Vagina (tissue), 2 donors: Measurements from ENCODE around the gene COL24A1. TPM values are rescaled to one million over a fixed set of nuclear protein-coding genes. Genes with fewer than 3 reads are reported as not detected.

Experiments used
- DNase-seq, 2 donors: peaks; one replicate each; pipeline ENCODE4 v3.0.0-alpha.2; 2017; ENCODE audit errors: extremely low spot score in 2 of 2
- H3K27ac ChIP-seq: fragments of 200-600 bp; sonication (generic); one replicate; pipeline ENCODE4 v1.5.1; 2019
- H3K27me3 ChIP-seq: fragments of 200-600 bp; sonication (generic); one replicate; pipeline ENCODE4 v1.5.1; 2019
- H3K36me3 ChIP-seq, 2 donors: fragments of 200-600 bp; sonication (generic); one replicate each; pipeline ENCODE4 v1.5.1; 2017 to 2019
- H3K4me1 ChIP-seq: fragments of 200-600 bp; sonication (generic); one replicate; pipeline ENCODE4 v1.5.1; 2019
- H3K4me3 ChIP-seq, 2 donors: fragments of 200-600 bp; sonication (generic); 1 replicate in 1 of 2; 2 replicates in 1 of 2; pipeline ENCODE4 v1.5.1; 2016 to 2019
- H3K9me3 ChIP-seq: fragments of 200-600 bp; sonication (generic); one replicate; pipeline ENCODE4 v1.5.1; 2019
- CTCF ChIP-seq, 3 experiments: fragments of 450-650 bp in 2 of 3; fragments of 200-600 bp in 1 of 3; sonication (generic) in 1 of 3; IDR thresholded peaks; one replicate each; pipeline ENCODE4 v1.5.1; 2017 to 2019; ENCODE audit warnings: antibody characterized with exemption in 3 of 3, mild to moderate bottlenecking in 2 of 3, moderate library complexity in 2 of 3
- POLR2A ChIP-seq, 2 donors: fragments of 450-650 bp; IDR thresholded peaks; one replicate each; pipeline ENCODE4 v1.6.1; 2017; ENCODE audit warnings: antibody characterized with exemption in 2 of 2, mild to moderate bottlenecking in 2 of 2, moderate library complexity in 2 of 2
- POLR2AphosphoS5 ChIP-seq, 2 donors: sonication (generic); formaldehyde crosslinking; IDR thresholded peaks; one replicate each; pipeline ENCODE4 v1.9.0; 2017; ENCODE audit warnings: antibody characterized with exemption in 2 of 2, mild to moderate bottlenecking in 2 of 2, low read depth in 1 of 2; ENCODE audit not compliant: insufficient read depth in 1 of 2
- intact Hi-C: fragments of 100-400 bp; cut with DNase I; formaldehyde crosslinking; loops from one replicate; pipeline ENCODE4 v1.15.1; 2023
- total RNA-seq: library from RNA; depleted of rRNA; stranded (reverse); fragments of >200 nt; gene quantifications from one replicate; pipeline ENCODE4 v1.2.3, GENCODE V29; 2016

The COL24A1 gene
- total RNA-seq, 1 donor from 2014 or later, result 0.98 TPM

DNA sequence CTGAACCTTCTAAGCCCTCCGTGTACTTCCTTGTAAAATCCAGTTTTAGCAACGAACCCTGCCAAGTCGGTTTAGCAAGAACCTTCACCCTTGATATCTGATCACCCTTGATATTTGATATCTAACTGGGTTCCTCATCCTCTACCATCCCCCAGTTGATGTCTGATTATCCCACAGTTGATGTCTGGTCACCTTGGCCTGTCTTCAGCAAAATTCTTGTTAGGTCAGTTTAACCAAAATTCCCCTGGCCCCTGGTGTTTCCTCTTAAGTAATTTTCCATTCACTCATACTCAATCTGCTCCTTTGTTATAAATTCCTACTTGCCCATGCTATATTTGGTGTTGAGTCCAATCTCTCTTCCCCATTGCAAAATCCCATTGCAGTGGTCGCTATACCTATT is 333.9 kb downstream of the COL24A1 start:
- no peak overlapping the region for H3K27ac ChIP-seq
- H3K9me3 ChIP-seq, result no peaks in the 10 kb centered on the region
- no peaks in the 10 kb centered on the region for H3K4me1 ChIP-seq
- no peaks in the 10 kb centered on the region for H3K36me3 ChIP-seq
- no peak for DNase-seq
- no peaks in the 10 kb centered on the region for H3K27me3 ChIP-seq
- TF ChIP-seq POLR2AphosphoS5 (IDR thresholded peaks at IDR 0.05; ENCODE audit: insufficient read depth in 1 of 2, low read depth in 1 of 2) (no peak), CTCF (IDR thresholded peaks at IDR 0.05) (no peak), POLR2A (IDR thresholded peaks at IDR 0.05) (no peak)
- intact Hi-C loops, result no loop called here
- no peak overlapping the region for H3K4me3 ChIP-seq

- Histone ChIP-seq H3K9me3 (no peaks in the 10 kb centered on the region), H3K4me1 (no peaks in the 10 kb centered on the region), H3K27ac (peak overlapping the region; percentile 49), H3K4me3 (no peak overlapping the region), H3K27me3 (no peaks in the 10 kb centered on the region), H3K36me3 (no peaks in the 10 kb centered on the region)
- intact Hi-C loops, result loop anchor here (5.0 kb wide), 1 partner anchor 1069 kb away; no protein-coding TSS in a partner anchor
- TF ChIP-seq CTCF (IDR thresholded peaks at IDR 0.05) (no peak), POLR2A (IDR thresholded peaks at IDR 0.05) (no peak), POLR2AphosphoS5 (IDR thresholded peaks at IDR 0.05; ENCODE audit: insufficient read depth in 1 of 2, low read depth in 1 of 2) (no peak)
- no peak for DNase-seq
These were observed 338.2 kb downstream of the COL24A1 start for GRCh38 chr1:85818371-85818770.

DNA sequence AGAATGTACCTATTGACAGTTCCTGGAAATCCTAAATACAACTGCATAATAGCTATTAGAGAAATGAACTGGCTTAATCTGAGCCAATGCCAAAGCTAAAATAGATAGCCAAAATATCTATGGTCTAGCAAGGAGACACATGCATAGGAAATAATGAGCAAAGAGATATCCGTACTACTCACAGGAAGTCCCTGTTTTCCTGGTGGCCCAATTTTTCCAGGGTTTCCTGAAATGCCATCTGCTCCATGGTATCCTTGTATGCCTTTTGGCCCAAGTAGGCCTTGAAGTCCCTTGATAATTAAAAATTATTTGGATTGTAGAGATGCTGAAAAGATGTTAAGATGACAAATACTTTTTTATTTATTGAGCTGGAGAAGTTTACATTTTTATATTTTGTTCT is 340.0 kb downstream of the COL24A1 start:
- no peak for TF ChIP-seq POLR2AphosphoS5 (IDR thresholded peaks at IDR 0.05; ENCODE audit: insufficient read depth in 1 of 2, low read depth in 1 of 2)
- no peak for TF ChIP-seq POLR2A (IDR thresholded peaks at IDR 0.05)
- no peak for TF ChIP-seq CTCF (IDR thresholded peaks at IDR 0.05)
- H3K4me1 ChIP-seq, result no peaks in the 10 kb centered on the region
- H3K9me3 ChIP-seq, result no peaks in the 10 kb centered on the region
- intact Hi-C loops, result loop anchor here (5.0 kb wide), 1 partner anchor 1071 kb away; no protein-coding TSS in a partner anchor
- H3K27ac ChIP-seq, result no peak overlapping the region
- no peak for DNase-seq
- no peaks in the 10 kb centered on the region for H3K36me3 ChIP-seq
- no peaks in the 10 kb centered on the region for H3K27me3 ChIP-seq
- no peak overlapping the region for H3K4me3 ChIP-seq

DNA sequence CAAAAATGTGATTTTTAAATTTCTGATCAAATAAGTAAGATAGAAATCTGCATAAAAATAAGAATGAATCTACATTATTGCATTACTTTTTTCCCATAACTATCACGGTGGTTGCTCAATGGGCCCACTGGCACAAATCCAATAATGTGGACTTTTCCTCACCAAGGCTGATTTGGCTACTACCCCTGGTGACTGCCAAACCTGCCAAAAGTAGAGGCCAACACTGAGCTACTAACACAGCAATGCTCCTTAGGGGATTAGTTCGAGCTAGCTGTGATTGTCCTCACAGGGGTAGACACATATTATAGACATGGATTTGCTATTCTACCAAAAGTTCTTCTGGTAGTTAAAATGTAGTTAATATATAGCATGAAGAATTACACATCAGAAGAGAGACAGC is 340.7 kb downstream of the COL24A1 start:
- intact Hi-C loops, result loop anchor here (5.0 kb wide), 1 partner anchor 1071 kb away; no protein-coding TSS in a partner anchor
- Histone ChIP-seq H3K4me3 (no peak overlapping the region), H3K4me1 (no peaks in the 10 kb centered on the region), H3K27me3 (no peaks in the 10 kb centered on the region), H3K9me3 (no peaks in the 10 kb centered on the region), H3K36me3 (no peaks in the 10 kb centered on the region), H3K27ac (no peak overlapping the region)
- DNase-seq, result no peak
- TF ChIP-seq POLR2A (IDR thresholded peaks at IDR 0.05) (no peak), CTCF (IDR thresholded peaks at IDR 0.05) (no peak), POLR2AphosphoS5 (IDR thresholded peaks at IDR 0.05; ENCODE audit: insufficient read depth in 1 of 2, low read depth in 1 of 2) (no peak)

DNA sequence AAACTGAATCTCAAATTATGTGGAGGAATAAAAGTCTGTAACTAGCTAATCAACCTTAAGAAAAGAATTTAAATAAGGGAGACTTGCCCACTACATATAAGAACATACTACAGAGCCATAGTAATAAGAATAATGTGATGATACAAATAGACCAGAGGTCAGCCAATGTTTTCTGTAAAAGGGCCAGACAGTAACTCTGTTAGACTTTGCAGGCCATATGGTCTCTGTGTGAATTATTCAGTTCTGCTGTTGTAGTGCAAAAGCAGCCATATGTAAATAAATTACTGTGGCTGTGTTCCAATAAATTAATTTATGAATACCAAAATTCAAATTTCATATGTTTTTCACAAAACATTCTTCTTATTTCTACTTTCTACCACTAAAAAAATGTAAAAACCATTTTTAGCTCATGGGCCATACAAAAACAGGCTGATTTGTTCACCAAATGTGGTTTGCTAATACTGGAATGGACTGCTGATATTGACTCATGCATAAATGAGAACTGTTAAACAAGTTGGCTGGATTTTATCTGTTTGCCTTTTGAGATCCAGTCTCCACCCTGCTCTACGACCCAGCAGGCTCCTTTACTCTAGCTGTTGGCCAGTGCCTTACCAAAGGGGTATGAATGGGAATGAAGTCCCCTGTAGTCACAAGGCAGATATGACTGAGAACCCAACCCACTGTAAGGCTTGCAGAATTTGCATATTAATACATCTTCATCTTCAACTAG is 350.2 kb downstream of the COL24A1 start:
- no peaks in the 10 kb centered on the region for H3K27me3 ChIP-seq
- no peak for DNase-seq
- no peaks in the 10 kb centered on the region for H3K9me3 ChIP-seq
- intact Hi-C loops, result no loop called here
- TF ChIP-seq POLR2AphosphoS5 (IDR thresholded peaks at IDR 0.05; ENCODE audit: insufficient read depth in 1 of 2, low read depth in 1 of 2) (no peak), POLR2A (IDR thresholded peaks at IDR 0.05) (no peak), CTCF (IDR thresholded peaks at IDR 0.05) (no peak)
- H3K4me3 ChIP-seq, result no peak overlapping the region
- H3K36me3 ChIP-seq, result no peaks in the 10 kb centered on the region
- no peaks in the 10 kb centered on the region for H3K4me1 ChIP-seq
- no peak overlapping the region for H3K27ac ChIP-seq
